Gastrocnemius medialis (tissue), 4 donors: Measurements from ENCODE around the gene DDX54. TPM values are rescaled to one million over a fixed set of nuclear protein-coding genes. Genes with fewer than 3 reads are reported as not detected.
A peak's percentile ranks its signal among the peaks of the same experiment; 100 is the strongest.

Experiments
- ATAC-seq, 2 donors: fragments of 150-250 bp; one replicate each; pipeline ENCODE4 v1.9.1; 2016
- DNase-seq, 2 donors: peaks; one replicate each; pipeline ENCODE4 v3.0.0-alpha.2; 2019
- H3K27ac ChIP-seq, 4 donors: fragments of 200-600 bp; sonication (generic); 1 replicate in 1 of 4; 2 replicates in 3 of 4; pipeline ENCODE4 v1.5.1; 2016 to 2018; ENCODE audit warnings: mild to moderate bottlenecking in 2 of 4, moderate library complexity in 1 of 4
- H3K27me3 ChIP-seq, 3 donors: fragments of 200-600 bp; sonication (generic) in 2 of 3; 1 replicate in 1 of 3; 2 replicates in 2 of 3; pipeline versions ENCODE4 v1.5.1 to v1.6.0; 2016 to 2019; ENCODE audit warnings: mild to moderate bottlenecking in 1 of 3, moderate library complexity in 1 of 3
- H3K36me3 ChIP-seq, 2 donors: fragments of 200-600 bp; sonication (generic) in 1 of 2; one replicate each; pipeline ENCODE4 v1.5.1; 2017 to 2018
- H3K4me1 ChIP-seq, 2 donors: fragments of 200-600 bp; sonication (generic) in 1 of 2; one replicate each; pipeline ENCODE4 v1.5.1; 2016 to 2017; ENCODE audit warnings: mild to moderate bottlenecking in 2 of 2
- H3K4me3 ChIP-seq, 4 donors: fragments of 200-600 bp; sonication (generic) in 3 of 4; 1 replicate in 1 of 4; 2 replicates in 3 of 4; pipeline ENCODE4 v1.5.1; 2016 to 2019; ENCODE audit warnings: mild to moderate bottlenecking in 2 of 4
- H3K9me3 ChIP-seq, 3 donors: fragments of 200-600 bp; sonication (generic) in 2 of 3; 1 replicate in 1 of 3; 2 replicates in 2 of 3; pipeline ENCODE4 v1.5.1; 2016 to 2019
- CTCF ChIP-seq, 5 experiments: fragments of 450-650 bp in 3 of 5; fragments of 200-600 bp in 2 of 5; sonication (generic) in 2 of 5; IDR thresholded peaks in 4 of 5; conservative IDR thresholded peaks in 1 of 5; 1 replicate in 4 of 5; 2 replicates in 1 of 5; pipeline ENCODE4 v1.5.1; 2016 to 2019; ENCODE audit warnings: antibody characterized with exemption in 5 of 5, mild to moderate bottlenecking in 3 of 5, moderate library complexity in 3 of 5
- POLR2A ChIP-seq, 2 donors: fragments of 450-650 bp; IDR thresholded peaks; one replicate each; pipeline ENCODE4 v1.6.1; 2017; ENCODE audit warnings: antibody characterized with exemption in 2 of 2, mild to moderate bottlenecking in 2 of 2, moderate library complexity in 2 of 2
- in situ Hi-C, 4 donors: fragments of 200-750 bp; cut with MboI; loops; one replicate each; pipeline versions ENCODE4 v1.15.0 to v1.8.0; 2017; ENCODE audit warnings: low sequenced_read_pairs in 4 of 4
- intact Hi-C: fragments of 100-400 bp; cut with DNase I; formaldehyde crosslinking; loops from one replicate; pipeline ENCODE4 v1.15.1; 2023; ENCODE audit warnings: low total_unique reads
- total RNA-seq, 4 donors: library from RNA; depleted of rRNA; stranded (reverse); fragments of >200 nt; gene quantifications; one replicate each; pipeline versions ENCODE4 v1.1.0 to v1.2.3, GENCODE V29; 2016

DDX54 gene
- total RNA-seq, 4 donors from 2014 or later: 90.0 to 144 (median 108) TPM

GRCh38 chr12:113184900-113185179, 438 bp downstream of the DDX54 start:
- in situ Hi-C loops: loop anchor here in 2 of 4 donors (10.0 to 25.0 kb wide), 2 partner anchors 127 to 150 kb away; partner anchors contain the start of gene SLC8B1 (in 1 of the 2)
- Histone ChIP-seq H3K4me1 (peaks cover 22 to 24% of the 10 kb centered on the region in 2 donors), H3K4me3 (peak overlapping the region; percentile 87 to 100 (median 95)), H3K9me3 (no peaks in the 10 kb centered on the region), H3K27me3 (no peaks in the 10 kb centered on the region), H3K36me3 (peaks cover 0 to 17% of the 10 kb centered on the region in 2 donors), H3K27ac (peak overlapping the region; percentile 93 to 100 (median 98))
- intact Hi-C loops: loop anchor here (1.0 to 2.0 kb wide), 2 partner anchors 174 to 781 kb away; partner anchors contain the start of genes PLBD2 and RBM19
- no peak for TF ChIP-seq POLR2A (IDR thresholded peaks at IDR 0.05)
- no peak for TF ChIP-seq CTCF (IDR thresholded peaks at IDR 0.05 in 4 of 5, conservative IDR thresholded peaks at IDR 0.05 in 1 of 5)
- DNase-seq: peak; percentile 85 to 86
- ATAC-seq: peak; percentile 89

- peak overlapping the region; percentile 93 to 100 (median 98) for H3K27ac ChIP-seq
- no peaks in the 10 kb centered on the region for H3K27me3 ChIP-seq
- in situ Hi-C loops (loop anchor here in 2 of 4 donors (10.0 to 25.0 kb wide), 2 partner anchors 128 to 151 kb away; partner anchors contain the start of gene SLC8B1 (in 1 of the 2)), intact Hi-C loops (loop anchor here (2.0 kb wide), 1 partner anchor 175 kb away; the partner anchor contains the start of gene PLBD2)
- H3K9me3 ChIP-seq: no peaks in the 10 kb centered on the region
- H3K4me1 ChIP-seq: peaks cover 22 to 24% of the 10 kb centered on the region in 2 donors
- no peak for DNase-seq
- peaks cover 0 to 22% of the 10 kb centered on the region in 2 donors for H3K36me3 ChIP-seq
- peak; percentile 49 to 59 for ATAC-seq
- no peak for TF ChIP-seq POLR2A (IDR thresholded peaks at IDR 0.05)
- TF ChIP-seq CTCF (IDR thresholded peaks at IDR 0.05 in 4 of 5, conservative IDR thresholded peaks at IDR 0.05 in 1 of 5): no peak
- H3K4me3 ChIP-seq: peak overlapping the region; percentile 87 to 100 (median 95)
Observed at GRCh38 chr12:113184098-113184899, 979 bp downstream of the DDX54 start.

- in situ Hi-C loops: loop anchor here in 2 of 4 donors (10.0 to 25.0 kb wide), 2 partner anchors 129 to 152 kb away; partner anchors contain the start of gene SLC8B1 (in 1 of the 2)
Observed at GRCh38 chr12:113183030-113183589, 2.2 kb downstream of the DDX54 start.

GRCh38 chr12:113181975-113182374, 3.3 kb downstream of the DDX54 start:
- in situ Hi-C loops (loop anchor here in 2 of 4 donors (10.0 to 25.0 kb wide), 2 partner anchors 130 to 153 kb away; partner anchors contain the start of gene SLC8B1 (in 1 of the 2)), intact Hi-C loops (no loop called here)
- Histone ChIP-seq H3K27me3 (no peaks in the 10 kb centered on the region), H3K9me3 (no peaks in the 10 kb centered on the region), H3K36me3 (peaks cover 0 to 43% of the 10 kb centered on the region in 2 donors), H3K4me3 (no peak overlapping the region), H3K27ac (no peak overlapping the region), H3K4me1 (peaks cover 20 to 23% of the 10 kb centered on the region in 2 donors)
- TF ChIP-seq POLR2A (IDR thresholded peaks at IDR 0.05) (no peak), CTCF (IDR thresholded peaks at IDR 0.05 in 4 of 5, conservative IDR thresholded peaks at IDR 0.05 in 1 of 5) (no peak)
- DNase-seq (no peak), ATAC-seq (no peak)

More at GRCh38 chr12:113183030-113183589, 2.2 kb downstream of the DDX54 start:
- TF ChIP-seq POLR2A (IDR thresholded peaks at IDR 0.05) (no peak), CTCF (IDR thresholded peaks at IDR 0.05 in 4 of 5, conservative IDR thresholded peaks at IDR 0.05 in 1 of 5) (no peak)
- H3K36me3 ChIP-seq: peaks cover 0 to 34% of the 10 kb centered on the region in 2 donors
- H3K27me3 ChIP-seq: no peaks in the 10 kb centered on the region
- no peaks in the 10 kb centered on the region for H3K9me3 ChIP-seq
- intact Hi-C loops: no loop called here
- no peak for DNase-seq
- H3K4me3 ChIP-seq: no peak overlapping the region
- H3K27ac ChIP-seq: no peak overlapping the region
- H3K4me1 ChIP-seq: peaks cover 22 to 24% of the 10 kb centered on the region in 2 donors
- ATAC-seq: no peak
